Activated CD8-positive, alpha-beta memory T cell treated with anti-CD3 and anti-CD28 coated beads for 4 hours (primary cell): Measurements from ENCODE around the gene COX7A2.

Experiments used
- DNase-seq, 2 donors: peaks; one replicate each; pipeline ENCODE4 v3.0.0-alpha.2; 2020; ENCODE audit warnings: low read depth in 2 of 2

Gene COX7A2

GRCh38 chr6:75220357-75220756, 23.2 kb downstream of the COX7A2 start:
- DNase-seq: no peak

GRCh38 chr6:75219263-75219662, 24.3 kb downstream of the COX7A2 start:
- DNase-seq: no peak

GRCh38 chr6:75217193-75217592, 26.4 kb downstream of the COX7A2 start:
- no peak for DNase-seq

- no peak for DNase-seq
Observed at GRCh38 chr6:75215291-75215690, 28.3 kb downstream of the COX7A2 start.

GRCh38 chr6:75213732-75214131, 29.9 kb downstream of the COX7A2 start:
- no peak for DNase-seq

- DNase-seq: no peak
Observed at GRCh38 chr6:75213112-75213511, 30.5 kb downstream of the COX7A2 start.

- no peak for DNase-seq
Observed at GRCh38 chr6:75211920-75212590, 31.5 kb downstream of the COX7A2 start.

GRCh38 chr6:75210885-75211739, 32.5 kb downstream of the COX7A2 start:
- peak in 1 of 2 donors; percentile 33 for DNase-seq

GRCh38 chr6:75209184-75209723, 34.3 kb downstream of the COX7A2 start:
- DNase-seq: no peak

- DNase-seq: peak; percentile 59 to 62
Observed at GRCh38 chr6:75208298-75209183, 35.1 kb downstream of the COX7A2 start.

- no peak for DNase-seq
Observed at GRCh38 chr6:75206576-75207342, 36.8 kb downstream of the COX7A2 start.

GRCh38 chr6:75205776-75206575, 37.6 kb downstream of the COX7A2 start, which contains the start of gene COL12A1:
COL12A1 (minus strand) TSS chr6:75206053; CDS start chr6:75202792, 3,261 bp downstream.
- no peak for DNase-seq

GRCh38 chr6:75204959-75205775, 38.4 kb downstream of the COX7A2 start:
- DNase-seq: no peak

- DNase-seq: no peak
Observed at GRCh38 chr6:75204217-75204958, 39.2 kb downstream of the COX7A2 start.

GRCh38 chr6:75203721-75204120, 39.9 kb downstream of the COX7A2 start:
- DNase-seq: no peak

GRCh38 chr6:75202676-75203131, 40.9 kb downstream of the COX7A2 start:
- no peak for DNase-seq

- DNase-seq: no peak
Observed at GRCh38 chr6:75201901-75202672, 41.5 kb downstream of the COX7A2 start.

GRCh38 chr6:75201021-75201420, 42.6 kb downstream of the COX7A2 start:
- DNase-seq: no peak
